GM12878 (cell line): ENCODE measurements around the gene SETD1B. TPM values are rescaled to one million over a fixed set of nuclear protein-coding genes. Genes with fewer than 3 reads are reported as not detected.

ENCODE experiments used
- BMI1 ChIP-seq: fragments of 450-650 bp; IDR thresholded peaks from 2 replicates; pipeline ENCODE4 v1.6.1; 2016; ENCODE audit warnings: mild to moderate bottlenecking, moderate library complexity, borderline replicate concordance
- CBFB ChIP-seq: IDR thresholded peaks from 2 replicates; pipeline ENCODE4 v1.6.1; 2016; ENCODE audit warnings: antibody characterized with exemption, low read depth
- CHD4 ChIP-seq: fragments of 200-600 bp; sonication (generic); IDR thresholded peaks from 2 replicates; pipeline ENCODE4 v1.6.1; 2016; ENCODE audit warnings: mild to moderate bottlenecking
- HDAC6 ChIP-seq: fragments of 200-600 bp; sonication (generic); IDR thresholded peaks from one replicate; pipeline ENCODE4 v1.8.0; 2017; ENCODE audit warnings: antibody characterized with exemption; ENCODE audit not compliant: unreplicated experiment
- MTA3 ChIP-seq: IDR thresholded peaks from 2 replicates; pipeline ENCODE4 v1.6.1; 2012; ENCODE audit warnings: low read length, inconsistent platforms, borderline replicate concordance
- NFIC ChIP-seq: IDR thresholded peaks from 2 replicates; pipeline ENCODE4 v1.6.1; 2012; ENCODE audit warnings: low read depth, mild to moderate bottlenecking, inconsistent platforms, low read length, moderate library complexity
- TCF3 ChIP-seq: IDR thresholded peaks from 2 replicates; pipeline ENCODE4 v1.6.1; 2012; ENCODE audit warnings: low read depth, mild to moderate bottlenecking, low read length, borderline replicate concordance; ENCODE audit not compliant: insufficient read depth
- ZNF207 ChIP-seq: fragments of 450-650 bp; IDR thresholded peaks from 2 replicates; pipeline ENCODE4 v1.6.1; 2014; ENCODE audit warnings: antibody characterized with exemption, mild to moderate bottlenecking, borderline replicate concordance
- polyA plus RNA-seq, 11 experiments: library from polyadenylated mRNA; depleted of rRNA in 4 of 11; unstranded in 6 of 11; stranded (reverse) in 5 of 11; fragments of >200 nt; fragmentation: Nextera tagmentation in 4 of 11; fragmentation: Illumina TruSeq in 1 of 11; extraction: Ambion mirVana in 4 of 11; extraction: Trizol in 1 of 11; gene quantifications; 1 replicate in 1 of 11; 2 replicates in 10 of 11; pipeline versions ENCODE4 v1.2.1 to v1.2.3, GENCODE V29; 2011 to 2016; ENCODE audit warnings: inconsistent platforms in 2 of 11, missing spikeins in 2 of 11, low read depth in 1 of 11
- total RNA-seq, 4 experiments: library from RNA; depleted of rRNA in 3 of 4; stranded (reverse); fragments of >200 nt in 3 of 4; fragmentation: Illumina TruSeq in 1 of 4; extraction: Trizol in 1 of 4; gene quantifications; 2 replicates each; pipeline versions ENCODE4 v1.2.1 to v1.2.3, GENCODE V29; 2013 to 2021
- TF ChIP-seq, protein P1 (sequence below): IDR thresholded peaks from 2 replicates; pipeline ENCODE4 v1.6.1; 2011; ENCODE audit warnings: low read depth, low read length, improper control_type of control experiment, borderline replicate concordance
- TF ChIP-seq, protein P2 (sequence below): fragments of 450-650 bp; IDR thresholded peaks from 2 replicates; pipeline ENCODE4 v1.6.1; 2016; ENCODE audit warnings: mild to moderate bottlenecking
- TF ChIP-seq, protein P3 (sequence below): fragments of 450-650 bp; formaldehyde crosslinking; IDR thresholded peaks from 2 replicates; pipeline ENCODE4 v1.5.0; 2022; ENCODE audit warnings: mild to moderate bottlenecking, missing genetic modification characterization

SETD1B gene
- total and polyA plus RNA-seq, 10 of the 15 experiments (the other 5 are each of a cell fraction or from before 2014, with no cell fraction given): 0.50 to 17.3 (median 1.6) TPM

DNA sequence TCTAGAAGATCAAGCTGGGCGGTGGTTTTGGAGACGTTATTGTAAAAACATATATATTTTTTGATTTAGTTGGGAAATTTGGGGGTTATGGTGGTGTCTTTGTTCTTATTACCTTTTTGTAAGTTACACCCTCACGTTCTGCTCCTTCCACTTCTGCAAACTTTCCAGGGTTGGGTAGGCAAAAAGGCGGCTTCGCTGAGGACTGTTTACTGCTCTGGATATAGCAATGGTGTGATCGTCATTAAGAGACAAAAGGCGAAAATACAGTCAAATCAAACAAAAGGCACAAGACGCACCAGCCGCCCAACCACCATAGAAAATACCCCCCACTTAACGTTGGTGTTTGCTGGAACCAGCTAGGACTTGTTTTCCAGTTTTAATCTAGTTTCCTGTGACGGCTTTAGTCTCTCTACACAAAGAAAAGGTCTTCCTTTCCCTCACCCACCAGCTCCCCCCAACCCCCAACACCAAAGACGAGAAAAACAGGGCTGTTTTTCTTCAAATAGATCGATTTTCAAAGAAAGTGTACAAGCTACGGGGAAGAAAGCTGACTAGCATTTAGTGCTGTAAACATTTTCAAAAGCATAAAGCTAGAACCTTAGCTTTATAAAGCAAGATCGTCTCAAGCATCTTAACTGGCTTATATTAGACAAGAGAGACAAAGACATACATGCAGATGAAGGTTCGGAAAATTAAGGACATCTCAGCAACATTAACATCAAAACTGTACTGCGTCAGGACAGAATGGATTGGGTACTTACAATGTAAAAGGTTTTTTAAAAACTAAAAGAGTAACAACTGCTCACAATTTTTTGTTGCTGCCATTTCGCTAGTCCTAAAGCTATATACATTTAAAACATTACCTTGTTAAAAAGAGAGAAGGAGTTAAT, 2.0 kb upstream of the SETD1B start (continued):
- TF ChIP-seq TCF3 (no peak), HDAC6 (no peak), CBFB (peak; percentile 19; the same call in 1 of the 2 replicates), BMI1 (no peak), CHD4 (no peak), ZNF207 (no peak), NFIC (no peak), MTA3 (no peak)
- TF ChIP-seq, protein P1, sequence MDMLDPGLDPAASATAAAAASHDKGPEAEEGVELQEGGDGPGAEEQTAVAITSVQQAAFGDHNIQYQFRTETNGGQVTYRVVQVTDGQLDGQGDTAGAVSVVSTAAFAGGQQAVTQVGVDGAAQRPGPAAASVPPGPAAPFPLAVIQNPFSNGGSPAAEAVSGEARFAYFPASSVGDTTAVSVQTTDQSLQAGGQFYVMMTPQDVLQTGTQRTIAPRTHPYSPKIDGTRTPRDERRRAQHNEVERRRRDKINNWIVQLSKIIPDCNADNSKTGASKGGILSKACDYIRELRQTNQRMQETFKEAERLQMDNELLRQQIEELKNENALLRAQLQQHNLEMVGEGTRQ: no peak
- TF ChIP-seq, protein P2, sequence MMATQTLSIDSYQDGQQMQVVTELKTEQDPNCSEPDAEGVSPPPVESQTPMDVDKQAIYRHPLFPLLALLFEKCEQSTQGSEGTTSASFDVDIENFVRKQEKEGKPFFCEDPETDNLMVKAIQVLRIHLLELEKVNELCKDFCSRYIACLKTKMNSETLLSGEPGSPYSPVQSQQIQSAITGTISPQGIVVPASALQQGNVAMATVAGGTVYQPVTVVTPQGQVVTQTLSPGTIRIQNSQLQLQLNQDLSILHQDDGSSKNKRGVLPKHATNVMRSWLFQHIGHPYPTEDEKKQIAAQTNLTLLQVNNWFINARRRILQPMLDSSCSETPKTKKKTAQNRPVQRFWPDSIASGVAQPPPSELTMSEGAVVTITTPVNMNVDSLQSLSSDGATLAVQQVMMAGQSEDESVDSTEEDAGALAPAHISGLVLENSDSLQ: no peak
- TF ChIP-seq, protein P3, sequence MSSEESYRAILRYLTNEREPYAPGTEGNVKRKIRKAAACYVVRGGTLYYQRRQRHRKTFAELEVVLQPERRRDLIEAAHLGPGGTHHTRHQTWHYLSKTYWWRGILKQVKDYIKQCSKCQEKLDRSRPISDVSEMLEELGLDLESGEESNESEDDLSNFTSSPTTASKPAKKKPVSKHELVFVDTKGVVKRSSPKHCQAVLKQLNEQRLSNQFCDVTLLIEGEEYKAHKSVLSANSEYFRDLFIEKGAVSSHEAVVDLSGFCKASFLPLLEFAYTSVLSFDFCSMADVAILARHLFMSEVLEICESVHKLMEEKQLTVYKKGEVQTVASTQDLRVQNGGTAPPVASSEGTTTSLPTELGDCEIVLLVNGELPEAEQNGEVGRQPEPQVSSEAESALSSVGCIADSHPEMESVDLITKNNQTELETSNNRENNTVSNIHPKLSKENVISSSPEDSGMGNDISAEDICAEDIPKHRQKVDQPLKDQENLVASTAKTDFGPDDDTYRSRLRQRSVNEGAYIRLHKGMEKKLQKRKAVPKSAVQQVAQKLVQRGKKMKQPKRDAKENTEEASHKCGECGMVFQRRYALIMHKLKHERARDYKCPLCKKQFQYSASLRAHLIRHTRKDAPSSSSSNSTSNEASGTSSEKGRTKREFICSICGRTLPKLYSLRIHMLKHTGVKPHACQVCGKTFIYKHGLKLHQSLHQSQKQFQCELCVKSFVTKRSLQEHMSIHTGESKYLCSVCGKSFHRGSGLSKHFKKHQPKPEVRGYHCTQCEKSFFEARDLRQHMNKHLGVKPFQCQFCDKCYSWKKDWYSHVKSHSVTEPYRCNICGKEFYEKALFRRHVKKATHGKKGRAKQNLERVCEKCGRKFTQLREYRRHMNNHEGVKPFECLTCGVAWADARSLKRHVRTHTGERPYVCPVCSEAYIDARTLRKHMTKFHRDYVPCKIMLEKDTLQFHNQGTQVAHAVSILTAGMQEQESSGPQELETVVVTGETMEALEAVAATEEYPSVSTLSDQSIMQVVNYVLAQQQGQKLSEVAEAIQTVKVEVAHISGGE: no peak
- TF ChIP-seq, all 136 proteins: peak for 13
